Measurements from ENCODE around the gene CAPN10.

The CAPN10 gene

GRCh38 chr2:240589375-240589774, 2.8 kb downstream of the CAPN10 start:
- DNase-seq (ENCODE audit: low read depth), result no peak

- no peak for DNase-seq (ENCODE audit: low read depth)
Measured at GRCh38 chr2:240589850-240590525, 3.5 kb downstream of the CAPN10 start.

- DNase-seq (ENCODE audit: low read depth), result no peak
Measured at GRCh38 chr2:240590681-240591111, 4.2 kb downstream of the CAPN10 start.

- DNase-seq (ENCODE audit: low read depth), result no peak
Measured at GRCh38 chr2:240591226-240591625, 4.7 kb downstream of the CAPN10 start.

GRCh38 chr2:240591784-240592183, 5.2 kb downstream of the CAPN10 start:
- DNase-seq (ENCODE audit: low read depth), result no peak

GRCh38 chr2:240593026-240593702, 6.6 kb downstream of the CAPN10 start:
- DNase-seq (ENCODE audit: low read depth), result no peak

- no peak for DNase-seq (ENCODE audit: low read depth)
Measured at GRCh38 chr2:240593703-240594451, 7.3 kb downstream of the CAPN10 start.

- no peak for DNase-seq (ENCODE audit: low read depth)
Measured at GRCh38 chr2:240594511-240595380, 8.2 kb downstream of the CAPN10 start.

- DNase-seq (ENCODE audit: low read depth), result no peak
Measured at GRCh38 chr2:240595381-240596079, 9.0 kb downstream of the CAPN10 start.

- no peak for DNase-seq (ENCODE audit: low read depth)
Measured at GRCh38 chr2:240596080-240596460, 9.5 kb downstream of the CAPN10 start.

- DNase-seq (ENCODE audit: low read depth), result no peak
Measured at GRCh38 chr2:240596491-240596931, 10.0 kb downstream of the CAPN10 start.

- DNase-seq (ENCODE audit: low read depth), result no peak
Measured at GRCh38 chr2:240597054-240597418, 10.5 kb downstream of the CAPN10 start.

- DNase-seq (ENCODE audit: low read depth), result no peak
Measured at GRCh38 chr2:240597419-240598181, 11.1 kb downstream of the CAPN10 start.

- DNase-seq (ENCODE audit: low read depth), result no peak
Measured at GRCh38 chr2:240598311-240598911, 11.9 kb downstream of the CAPN10 start.

GRCh38 chr2:240599141-240599583, 12.6 kb downstream of the CAPN10 start:
- no peak for DNase-seq (ENCODE audit: low read depth)

- no peak for DNase-seq (ENCODE audit: low read depth)
Measured at GRCh38 chr2:240600451-240600961, 14.0 kb downstream of the CAPN10 start.

GRCh38 chr2:240601061-240601830, 14.7 kb downstream of the CAPN10 start:
- no peak for DNase-seq (ENCODE audit: low read depth)

- DNase-seq (ENCODE audit: low read depth), result no peak
Measured at GRCh38 chr2:240601831-240602160, 15.3 kb downstream of the CAPN10 start.
